HG02763 (cell line): ENCODE measurements around the gene KRT76.

Experiments used
- ATAC-seq: cut with Tn5 transposase; IDR thresholded peaks from one replicate; pipeline ENCODE4 v1.9.1; 2021; ENCODE audit warnings: mild to moderate bottlenecking, moderate library complexity; ENCODE audit not compliant: unreplicated experiment

KRT76 gene

DNA sequence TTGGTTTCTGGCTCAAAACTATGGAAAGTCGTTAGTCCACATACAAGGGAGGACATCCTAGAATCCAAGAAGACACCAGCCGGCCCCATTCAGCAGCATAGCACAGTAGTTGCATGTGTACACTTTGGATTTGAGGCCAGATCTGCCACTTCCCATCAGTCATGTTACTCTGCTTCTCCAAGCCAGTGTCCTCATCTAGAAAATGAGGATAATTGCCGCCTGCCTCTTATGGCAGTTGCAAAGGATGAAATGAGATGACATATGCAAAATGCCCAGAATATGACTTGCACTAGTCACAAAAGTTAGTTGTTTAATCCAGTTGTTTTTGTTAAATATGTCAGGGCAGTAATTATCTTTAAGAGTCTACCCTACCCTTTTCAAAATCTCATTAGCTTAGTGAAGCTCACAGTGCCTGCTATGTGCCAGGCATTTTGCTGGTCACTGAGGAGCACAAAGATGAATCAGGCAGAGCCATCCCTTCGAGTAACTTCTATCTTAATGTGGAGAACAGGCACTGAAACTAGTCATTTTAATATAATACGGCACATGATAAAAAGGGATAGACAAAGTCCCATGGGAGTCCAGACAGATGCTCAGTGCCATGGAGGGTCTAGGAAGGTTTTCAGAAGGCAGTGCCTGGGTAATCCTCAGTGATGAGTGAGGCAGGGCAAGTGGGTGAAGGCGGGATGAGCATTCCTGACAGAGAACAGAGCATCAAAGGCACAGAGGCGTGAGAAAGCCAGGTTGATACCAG, 6.6 kb upstream of the KRT76 start:
- no peak for ATAC-seq

- ATAC-seq, result no peak
Measured at GRCh38 chr12:52782502-52782901, 5.4 kb upstream of the KRT76 start.

GRCh38 chr12:52781399-52782082, 4.4 kb upstream of the KRT76 start:
- no peak for ATAC-seq

GRCh38 chr12:52779914-52780313, 2.8 kb upstream of the KRT76 start:
- ATAC-seq, result no peak

DNA sequence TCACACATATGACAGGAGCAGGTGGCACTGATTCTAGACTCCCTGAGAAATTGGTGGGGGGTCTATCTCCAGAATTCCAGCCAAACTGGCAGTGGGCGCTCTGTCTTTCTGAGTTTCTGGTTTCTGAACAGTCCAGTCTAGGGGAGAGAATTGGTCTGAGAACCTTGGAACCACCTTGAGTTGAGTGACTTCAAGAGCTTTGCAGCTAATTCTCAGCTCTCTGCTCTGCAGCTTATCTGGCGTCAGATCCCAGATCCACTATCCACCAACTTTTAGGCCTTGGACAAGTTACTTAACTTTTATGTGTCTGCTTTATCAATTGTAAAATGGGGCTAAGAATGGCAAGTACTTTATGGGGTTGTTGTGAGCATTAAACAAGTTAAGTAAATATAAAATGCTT, 1.7 kb upstream of the KRT76 start:
- ATAC-seq, result no peak

DNA sequence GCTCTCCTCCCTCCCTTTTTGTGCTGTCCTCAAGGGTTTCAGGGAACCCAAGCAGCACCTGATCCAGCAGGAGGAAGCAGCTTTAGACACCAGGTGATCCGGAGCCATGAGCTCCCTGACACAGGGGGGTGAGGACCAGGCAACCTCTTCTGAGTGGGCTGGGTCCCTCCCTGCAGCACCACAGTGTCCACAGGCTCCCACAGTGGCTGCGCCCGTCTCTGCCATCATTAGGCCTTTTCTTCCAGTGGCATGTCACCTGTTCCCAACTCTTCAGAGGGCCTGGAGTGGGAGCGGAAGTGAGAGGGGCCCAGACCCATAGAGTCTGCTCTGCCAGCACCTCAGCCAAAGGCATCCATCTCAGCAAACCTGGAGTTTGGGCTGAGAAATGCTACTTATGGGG, 421 bp upstream of the KRT76 start:
- ATAC-seq, result no peak

DNA sequence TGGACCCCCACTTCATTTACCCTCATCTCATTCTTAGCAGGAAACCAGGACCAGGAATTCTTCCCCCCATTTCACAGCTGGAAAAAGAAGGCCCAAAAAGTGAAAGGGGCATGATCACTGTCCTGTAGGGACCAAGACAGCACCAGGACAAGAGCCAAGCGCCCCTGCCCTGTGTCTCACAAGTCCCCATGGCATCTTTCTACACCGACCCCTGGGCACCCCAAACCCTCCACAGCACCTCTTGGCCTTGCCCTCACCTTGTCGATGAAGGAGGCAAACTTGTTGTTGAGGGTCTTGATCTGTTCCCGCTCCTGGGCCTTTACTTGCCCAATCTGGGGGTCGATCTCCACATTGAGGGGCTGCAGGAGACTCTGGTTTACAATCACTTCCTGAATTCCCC, 710 bp downstream of the KRT76 start:
- no peak for ATAC-seq

GRCh38 chr12:52774629-52775250, 2.4 kb downstream of the KRT76 start:
- ATAC-seq, result no peak

- no peak for ATAC-seq
Measured at GRCh38 chr12:52772772-52773171, 4.4 kb downstream of the KRT76 start.

GRCh38 chr12:52772188-52772587, 5.0 kb downstream of the KRT76 start:
- no peak for ATAC-seq

GRCh38 chr12:52771505-52771904, 5.6 kb downstream of the KRT76 start:
- no peak for ATAC-seq

GRCh38 chr12:52771088-52771487, 6.1 kb downstream of the KRT76 start:
- ATAC-seq, result no peak

- no peak for ATAC-seq
Measured at GRCh38 chr12:52769946-52770345, 7.2 kb downstream of the KRT76 start.

DNA sequence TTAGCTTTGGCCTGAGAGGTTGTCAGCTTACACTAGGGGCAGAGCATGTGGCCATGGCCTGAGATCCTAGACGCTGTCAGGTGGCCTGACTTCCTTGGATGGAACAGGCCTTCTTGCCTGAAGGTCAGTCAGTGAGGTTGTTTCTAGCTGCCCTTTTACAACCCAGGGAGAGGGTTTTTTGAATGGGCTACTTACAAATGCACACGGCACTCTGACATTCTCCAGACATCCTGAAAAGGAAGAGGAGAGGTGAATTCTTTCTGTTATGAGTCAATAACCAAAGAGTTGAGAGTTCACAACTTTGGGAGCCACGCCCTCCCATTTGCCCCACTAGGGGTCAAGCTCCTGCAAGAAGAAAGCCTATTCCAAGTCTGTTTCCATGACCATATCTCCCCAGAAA, 7.8 kb downstream of the KRT76 start:
- no peak for ATAC-seq

DNA sequence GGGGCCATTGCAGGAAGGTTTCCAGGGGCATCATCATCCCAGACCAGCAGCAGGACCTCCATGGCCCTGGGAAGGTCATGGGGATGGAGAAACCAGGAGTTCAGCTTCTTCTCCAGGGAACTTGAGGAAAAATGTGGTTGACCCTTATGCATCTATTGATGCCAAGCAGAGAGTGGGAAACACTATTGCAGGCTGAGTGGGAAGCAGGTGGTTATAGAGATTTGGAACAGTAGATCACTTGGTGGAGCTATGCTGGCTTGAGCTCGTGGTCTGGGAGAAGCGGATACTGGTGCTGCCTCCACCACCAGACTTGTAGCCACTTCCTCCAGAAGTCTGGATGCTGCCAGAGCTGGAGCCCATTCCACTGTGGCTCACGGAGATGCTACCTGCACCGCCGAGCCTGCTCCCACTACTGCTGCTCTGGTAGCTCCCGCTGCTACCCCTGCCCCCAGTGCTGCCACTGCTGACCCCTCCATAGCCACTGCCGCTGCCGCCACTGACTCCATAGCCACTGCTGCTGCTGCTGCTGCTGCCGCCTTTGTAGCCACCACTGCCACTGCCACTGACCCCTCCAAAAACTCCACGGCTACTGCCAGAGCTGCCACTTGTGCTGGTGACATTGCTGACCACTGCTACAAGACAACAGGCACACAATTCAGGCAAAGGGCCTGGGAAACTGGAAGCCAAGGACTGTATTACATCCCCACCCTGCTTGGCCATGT, 8.5 kb downstream of the KRT76 start:
- ATAC-seq, result no peak

- no peak for ATAC-seq
Measured at GRCh38 chr12:52767427-52767826, 9.7 kb downstream of the KRT76 start.

DNA sequence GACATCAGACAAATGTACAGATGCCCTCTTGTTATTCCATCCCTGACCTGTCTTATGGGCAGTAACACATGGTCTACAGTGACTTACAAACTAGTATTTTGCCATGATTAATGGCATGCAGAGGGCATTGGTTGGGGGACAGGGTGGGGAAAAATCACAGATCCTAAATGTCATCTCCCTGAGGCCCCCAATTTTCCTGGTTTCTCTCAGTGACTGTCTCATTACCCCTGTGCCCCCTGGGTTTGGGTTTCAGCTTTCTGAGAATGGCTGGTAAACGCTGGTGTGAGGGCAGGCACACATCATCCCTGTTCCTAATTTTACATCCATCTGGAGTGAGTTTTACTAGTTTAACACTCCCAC, 10.1 kb downstream of the KRT76 start:
- no peak for ATAC-seq

DNA sequence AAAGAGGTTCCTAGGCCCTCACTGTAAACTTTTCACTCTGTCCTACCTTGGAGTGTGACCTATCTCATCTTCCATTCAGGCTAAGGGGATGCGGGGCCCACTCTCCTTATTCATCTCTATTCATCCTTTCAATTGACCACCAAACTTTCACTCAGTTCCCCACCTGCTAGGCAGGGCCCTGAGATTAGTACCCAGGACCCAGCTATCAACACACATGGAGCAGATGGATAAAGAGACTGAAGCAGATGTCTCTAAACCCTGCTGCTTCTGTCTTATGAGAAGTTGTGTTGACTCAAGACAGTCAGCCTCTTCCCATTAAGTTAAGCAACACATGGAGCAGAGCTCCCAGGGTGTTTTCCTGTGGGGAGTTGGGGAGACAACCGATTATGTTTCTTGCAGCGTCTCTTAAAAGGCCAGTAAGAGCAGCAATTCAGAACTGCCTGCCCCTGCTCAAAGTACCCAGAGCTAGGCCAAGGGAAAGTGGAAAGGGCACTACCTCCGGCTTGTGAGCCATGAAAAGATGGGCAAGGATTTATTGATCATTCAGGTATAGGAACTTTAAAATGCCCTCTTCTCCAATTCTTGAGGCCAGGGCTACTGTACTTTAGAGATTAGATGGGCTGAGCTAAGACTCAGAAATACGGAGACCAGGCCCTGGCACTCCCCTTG, 10.7 kb downstream of the KRT76 start:
- ATAC-seq, result no peak

DNA sequence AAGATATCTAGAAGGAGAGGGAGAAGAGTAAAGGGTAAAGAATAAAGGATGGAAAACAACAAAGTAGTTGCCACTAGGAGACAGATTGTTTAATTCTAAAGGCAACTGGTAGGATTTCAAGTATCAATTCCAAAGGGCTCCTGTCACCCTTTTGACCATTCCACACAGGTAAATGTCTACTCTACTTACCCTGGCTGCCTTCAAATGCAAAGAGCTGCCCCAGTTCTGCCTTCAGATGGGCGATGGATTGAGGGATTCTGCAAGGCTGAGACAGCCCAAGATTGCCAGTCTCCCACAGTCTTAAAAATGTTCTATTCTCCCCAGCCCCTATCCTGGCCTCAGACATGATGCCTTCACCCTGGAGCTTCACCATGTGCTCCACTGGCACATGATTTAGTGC, 11.4 kb downstream of the KRT76 start:
- no peak for ATAC-seq

GRCh38 chr12:52763991-52764390, 13.2 kb downstream of the KRT76 start:
- ATAC-seq, result no peak

DNA sequence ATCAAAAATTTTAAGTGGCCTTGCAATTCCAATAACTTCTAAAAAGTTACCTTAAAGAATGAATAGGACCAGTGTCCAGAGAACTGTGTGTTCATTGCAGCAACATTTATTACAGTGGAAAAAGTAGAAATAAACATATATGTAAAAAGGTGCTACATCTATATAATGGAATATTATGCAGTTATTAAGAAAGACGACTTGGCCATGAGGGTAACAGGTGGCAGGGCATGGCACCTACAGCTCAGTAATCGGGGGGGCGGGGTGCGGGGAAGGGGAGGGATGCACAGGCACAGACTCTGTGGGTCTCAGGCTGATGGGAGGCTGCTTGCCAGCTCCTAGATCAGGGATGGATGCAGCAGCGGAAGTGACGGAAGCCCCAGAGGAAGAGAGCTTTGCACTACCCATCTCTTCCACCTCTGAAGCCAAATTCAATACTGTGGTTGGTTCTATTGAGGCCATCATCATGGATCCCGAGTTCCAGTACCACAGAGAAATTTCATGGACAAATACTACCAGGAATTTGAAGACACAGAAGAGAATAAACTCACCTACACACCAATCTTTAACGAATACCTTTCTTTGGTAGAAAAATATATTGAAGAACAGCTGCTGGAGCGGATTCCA, 14.0 kb downstream of the KRT76 start:
- ATAC-seq, result no peak
